B cell (primary cell): ENCODE measurements around the gene MCOLN3.

ENCODE experiments used
- EZH2 ChIP-seq: IDR thresholded peaks from 2 replicates; pipeline ENCODE4 v1.6.1; 2012; ENCODE audit warnings: borderline replicate concordance, low read depth, mild to moderate bottlenecking, moderate library complexity, low read length; ENCODE audit not compliant: insufficient read depth, poor library complexity, severe bottlenecking
- TF ChIP-seq, protein P1 (sequence below): fragments of 200-600 bp; IDR thresholded peaks from one replicate; pipeline ENCODE4 v1.8.0; 2022; ENCODE audit warnings: antibody characterized with exemption, mild to moderate bottlenecking

DNA sequence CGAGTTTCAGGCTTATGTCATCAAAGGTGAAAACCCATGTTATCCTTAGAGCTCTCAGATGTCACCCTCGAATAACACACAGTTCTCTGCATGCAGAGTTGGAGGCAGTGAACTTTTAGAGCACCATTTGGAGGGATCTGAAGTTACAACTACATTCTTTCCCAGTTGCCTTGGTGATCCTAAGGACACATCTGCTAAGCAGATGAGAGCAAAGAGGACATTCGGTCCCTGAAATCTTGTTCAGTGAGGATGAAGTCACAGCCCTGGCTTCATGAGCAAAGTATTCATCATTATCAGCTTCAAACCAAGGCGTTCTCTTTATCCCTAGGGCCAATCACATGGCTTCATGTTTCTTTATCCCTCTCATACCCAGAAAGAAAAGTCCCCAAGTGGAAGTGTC, 28.3 kb downstream of the MCOLN3 start:
- TF ChIP-seq, protein P1, sequence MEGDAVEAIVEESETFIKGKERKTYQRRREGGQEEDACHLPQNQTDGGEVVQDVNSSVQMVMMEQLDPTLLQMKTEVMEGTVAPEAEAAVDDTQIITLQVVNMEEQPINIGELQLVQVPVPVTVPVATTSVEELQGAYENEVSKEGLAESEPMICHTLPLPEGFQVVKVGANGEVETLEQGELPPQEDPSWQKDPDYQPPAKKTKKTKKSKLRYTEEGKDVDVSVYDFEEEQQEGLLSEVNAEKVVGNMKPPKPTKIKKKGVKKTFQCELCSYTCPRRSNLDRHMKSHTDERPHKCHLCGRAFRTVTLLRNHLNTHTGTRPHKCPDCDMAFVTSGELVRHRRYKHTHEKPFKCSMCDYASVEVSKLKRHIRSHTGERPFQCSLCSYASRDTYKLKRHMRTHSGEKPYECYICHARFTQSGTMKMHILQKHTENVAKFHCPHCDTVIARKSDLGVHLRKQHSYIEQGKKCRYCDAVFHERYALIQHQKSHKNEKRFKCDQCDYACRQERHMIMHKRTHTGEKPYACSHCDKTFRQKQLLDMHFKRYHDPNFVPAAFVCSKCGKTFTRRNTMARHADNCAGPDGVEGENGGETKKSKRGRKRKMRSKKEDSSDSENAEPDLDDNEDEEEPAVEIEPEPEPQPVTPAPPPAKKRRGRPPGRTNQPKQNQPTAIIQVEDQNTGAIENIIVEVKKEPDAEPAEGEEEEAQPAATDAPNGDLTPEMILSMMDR: no peak
- TF ChIP-seq EZH2: no peak
